ENCODE measurements around the gene TIMM44. TPM values are rescaled to one million over a fixed set of nuclear protein-coding genes. Genes with fewer than 3 reads are reported as not detected.
"Not testable (repeated sequence)": the region's sequence is repeated elsewhere in the genome, so short reads cannot be mapped to it uniquely, and the experiment has no call there.

TIMM44 gene
- total RNA-seq, 4 donors from 2014 or later: 65.7 to 108 (median 86.4) TPM

- H3K27ac ChIP-seq: peak overlapping the region in 3 of 4 donors; percentile 94 to 97 (median 94)
- peaks cover 0 to 85% of the 10 kb centered on the region in 2 donors for H3K36me3 ChIP-seq
- no peaks in the 10 kb centered on the region for H3K9me3 ChIP-seq
- no peak for ATAC-seq
- no peak overlapping the region for H3K4me3 ChIP-seq
- H3K27me3 ChIP-seq: no peaks in the 10 kb centered on the region
- H3K4me1 ChIP-seq: peaks cover 3 to 56% (median 27%) of the 10 kb centered on the region in 3 donors
- WGBS, 2 donors (ENCODE audit: low coverage in 1 of 2): 80 to 88% methylated on average over 3 of the region's 14 CpGs
- TF ChIP-seq POLR2A (IDR thresholded peaks at IDR 0.05) (no peak), POLR2AphosphoS5 (IDR thresholded peaks at IDR 0.05) (no peak), CTCF (IDR thresholded peaks at IDR 0.05) (peak in 1 of 4 experiments; percentile 34), EP300 (IDR thresholded peaks at IDR 0.05) (no peak)
Observed at GRCh38 chr19:7933411-7933810, 10.1 kb downstream of the TIMM44 start.

GRCh38 chr19:7932930-7933300, 10.6 kb downstream of the TIMM44 start:
- Histone ChIP-seq H3K36me3 (peaks cover 0 to 80% of the 10 kb centered on the region in 2 donors), H3K4me3 (no peak overlapping the region), H3K4me1 (peaks cover 6 to 56% (median 32%) of the 10 kb centered on the region in 3 donors), H3K9me3 (no peaks in the 10 kb centered on the region), H3K27ac (peak overlapping the region in 3 of 4 donors; percentile 94 to 97 (median 94)), H3K27me3 (no peaks in the 10 kb centered on the region)
- no peak for TF ChIP-seq EP300 (IDR thresholded peaks at IDR 0.05)
- TF ChIP-seq POLR2AphosphoS5 (IDR thresholded peaks at IDR 0.05): no peak
- no peak for TF ChIP-seq CTCF (IDR thresholded peaks at IDR 0.05)
- WGBS, 2 donors (ENCODE audit: low coverage in 1 of 2): no CpG with 5 or more reads among the region's 10 CpGs
- ATAC-seq: no peak

- no peak for TF ChIP-seq EP300 (IDR thresholded peaks at IDR 0.05)
- Histone ChIP-seq H3K27me3 (no peaks in the 10 kb centered on the region), H3K4me1 (peaks cover 11 to 61% (median 38%) of the 10 kb centered on the region in 3 donors), H3K27ac (peak overlapping the region in 3 of 4 donors; percentile 94 to 97 (median 94)), H3K4me3 (no peak overlapping the region), H3K36me3 (peaks cover 0 to 75% of the 10 kb centered on the region in 2 donors), H3K9me3 (no peaks in the 10 kb centered on the region)
- no peak for ATAC-seq
- WGBS, 2 donors (ENCODE audit: low coverage in 1 of 2): 83 to 90% methylated on average over 2 to 7 of the region's 32 CpGs
Observed at GRCh38 chr19:7932276-7932929, 11.1 kb downstream of the TIMM44 start.

GRCh38 chr19:7931221-7932061, 12.0 kb downstream of the TIMM44 start:
- TF ChIP-seq POLR2AphosphoS5 (IDR thresholded peaks at IDR 0.05) (peak; percentile 72), EP300 (IDR thresholded peaks at IDR 0.05) (no peak)
- H3K4me3 ChIP-seq: no peak overlapping the region
- H3K36me3 ChIP-seq: peaks cover 0 to 66% of the 10 kb centered on the region in 2 donors
- no peaks in the 10 kb centered on the region for H3K27me3 ChIP-seq
- 60 to 75% methylated on average over 1 to 10 of the region's 36 CpGs for WGBS, 2 donors (ENCODE audit: low coverage in 1 of 2)
- no peak for ATAC-seq
- H3K4me1 ChIP-seq: peaks cover 17 to 63% (median 47%) of the 10 kb centered on the region in 3 donors
- no peaks in the 10 kb centered on the region for H3K9me3 ChIP-seq
- peak overlapping the region; percentile 94 to 97 (median 94) for H3K27ac ChIP-seq

GRCh38 chr19:7930765-7931164, 12.7 kb downstream of the TIMM44 start:
- Histone ChIP-seq H3K27me3 (no peaks in the 10 kb centered on the region), H3K4me1 (peaks cover 17 to 64% (median 50%) of the 10 kb centered on the region in 3 donors), H3K27ac (peak overlapping the region; percentile 94 to 97 (median 94)), H3K36me3 (peaks cover 0 to 59% of the 10 kb centered on the region in 2 donors), H3K4me3 (no peak overlapping the region), H3K9me3 (no peaks in the 10 kb centered on the region)
- 48% methylated on average over 3 of the region's 7 CpGs; no CpG with 5 or more reads in 1 of the 2 donors for WGBS, 2 donors (ENCODE audit: low coverage in 1 of 2)
- ATAC-seq: no peak
- no peak for TF ChIP-seq POLR2A (IDR thresholded peaks at IDR 0.05)

- WGBS, 2 donors (ENCODE audit: low coverage in 1 of 2): 73% methylated on average over 2 of the region's 11 CpGs; no CpG with 5 or more reads in 1 of the 2 donors
- not testable (repeated sequence) for H3K9me3 ChIP-seq, H3K27me3 ChIP-seq, H3K4me3 ChIP-seq, ATAC-seq
- H3K36me3 ChIP-seq: peaks cover 0 to 51% of the 10 kb centered on the region in 2 donors
- H3K27ac ChIP-seq: peak overlapping the region; percentile 94 to 97 (median 94)
- H3K4me1 ChIP-seq: peaks cover 17 to 72% (median 55%) of the 10 kb centered on the region in 3 donors
Observed at GRCh38 chr19:7930030-7930429, 13.4 kb downstream of the TIMM44 start.

Data from gastroesophageal sphincter (tissue), 4 donors.